Mesothelial cell of epicardium (in vitro differentiated cells): ENCODE measurements around the gene RFXAP. TPM values are rescaled to one million over a fixed set of nuclear protein-coding genes. Genes with fewer than 3 reads are reported as not detected.

Source experiments
- DNase-seq, 2 experiments: peaks; one replicate each; pipeline ENCODE4 v3.0.0; 2021; ENCODE audit warnings: low spot score in 2 of 2; ENCODE audit not compliant: unreplicated experiment in 2 of 2
- H3K27ac Mint-ChIP-seq: 2 replicates; pipeline ENCODE4 v1.8.0; 2021; ENCODE audit warnings: mixed read lengths
- H3K27me3 Mint-ChIP-seq: 2 replicates; pipeline ENCODE4 v1.8.0; 2021; ENCODE audit warnings: low read depth, mixed read lengths
- H3K36me3 Mint-ChIP-seq: 2 replicates; pipeline ENCODE4 v1.8.0; 2021; ENCODE audit warnings: mixed read lengths
- H3K4me1 Mint-ChIP-seq: 2 replicates; pipeline ENCODE4 v1.8.0; 2021; ENCODE audit warnings: mixed read lengths
- H3K4me3 Mint-ChIP-seq: 2 replicates; pipeline ENCODE4 v1.8.0; 2021; ENCODE audit warnings: mild to moderate bottlenecking, moderate library complexity, mixed read lengths
- H3K9me3 Mint-ChIP-seq: 2 replicates; pipeline ENCODE4 v1.8.0; 2021; ENCODE audit warnings: mixed read lengths
- total RNA-seq: library from RNA; stranded (reverse); gene quantifications from 3 replicates; pipeline ENCODE4 v1.2.1, GENCODE V29; 2021
- TF ChIP-seq, protein P1 (sequence below): fragments of 200-600 bp; sonication (generic); IDR thresholded peaks from one replicate; pipeline ENCODE4 v1.5.0; 2021; ENCODE audit warnings: antibody characterized with exemption; ENCODE audit not compliant: unreplicated experiment

The RFXAP gene
- total RNA-seq, 1 donor from 2014 or later, result 14.0 TPM

DNA sequence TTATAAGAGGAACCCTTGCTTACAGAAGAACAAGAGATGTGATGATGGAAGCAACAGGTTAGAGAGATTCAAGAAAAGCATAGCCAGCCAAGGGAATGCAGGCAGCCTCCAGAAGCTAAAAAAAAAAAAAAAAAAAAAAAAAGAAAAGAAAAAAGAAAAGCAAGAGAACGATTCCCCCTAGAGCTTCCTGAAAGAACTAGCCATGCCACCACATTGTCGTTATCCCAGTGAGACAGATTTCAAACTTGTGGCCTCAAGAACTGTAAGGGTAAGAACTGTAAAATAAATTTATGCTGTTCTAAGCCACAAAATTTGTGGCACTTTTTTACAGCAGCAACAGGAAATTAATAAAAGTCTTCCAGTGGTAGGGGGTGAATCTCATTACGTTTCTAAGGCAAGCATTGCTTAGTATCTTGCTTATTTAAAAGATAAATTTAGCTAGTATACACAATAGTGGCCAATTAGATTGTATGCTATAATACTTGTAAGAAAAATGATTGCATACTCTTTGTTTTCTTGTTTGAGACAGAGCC lies 21.8 kb downstream of the RFXAP start:
- no peak overlapping the region for H3K4me3 Mint-ChIP-seq
- no peak overlapping the region for H3K27ac Mint-ChIP-seq
- peaks cover 1% of the 10 kb centered on the region for H3K4me1 Mint-ChIP-seq
- DNase-seq, result no peak
- no peaks in the 10 kb centered on the region for H3K9me3 Mint-ChIP-seq
- H3K36me3 Mint-ChIP-seq, result peaks cover 9% of the 10 kb centered on the region
- H3K27me3 Mint-ChIP-seq, result no peaks in the 10 kb centered on the region
- TF ChIP-seq, protein P1, sequence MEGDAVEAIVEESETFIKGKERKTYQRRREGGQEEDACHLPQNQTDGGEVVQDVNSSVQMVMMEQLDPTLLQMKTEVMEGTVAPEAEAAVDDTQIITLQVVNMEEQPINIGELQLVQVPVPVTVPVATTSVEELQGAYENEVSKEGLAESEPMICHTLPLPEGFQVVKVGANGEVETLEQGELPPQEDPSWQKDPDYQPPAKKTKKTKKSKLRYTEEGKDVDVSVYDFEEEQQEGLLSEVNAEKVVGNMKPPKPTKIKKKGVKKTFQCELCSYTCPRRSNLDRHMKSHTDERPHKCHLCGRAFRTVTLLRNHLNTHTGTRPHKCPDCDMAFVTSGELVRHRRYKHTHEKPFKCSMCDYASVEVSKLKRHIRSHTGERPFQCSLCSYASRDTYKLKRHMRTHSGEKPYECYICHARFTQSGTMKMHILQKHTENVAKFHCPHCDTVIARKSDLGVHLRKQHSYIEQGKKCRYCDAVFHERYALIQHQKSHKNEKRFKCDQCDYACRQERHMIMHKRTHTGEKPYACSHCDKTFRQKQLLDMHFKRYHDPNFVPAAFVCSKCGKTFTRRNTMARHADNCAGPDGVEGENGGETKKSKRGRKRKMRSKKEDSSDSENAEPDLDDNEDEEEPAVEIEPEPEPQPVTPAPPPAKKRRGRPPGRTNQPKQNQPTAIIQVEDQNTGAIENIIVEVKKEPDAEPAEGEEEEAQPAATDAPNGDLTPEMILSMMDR, result no peak

DNA sequence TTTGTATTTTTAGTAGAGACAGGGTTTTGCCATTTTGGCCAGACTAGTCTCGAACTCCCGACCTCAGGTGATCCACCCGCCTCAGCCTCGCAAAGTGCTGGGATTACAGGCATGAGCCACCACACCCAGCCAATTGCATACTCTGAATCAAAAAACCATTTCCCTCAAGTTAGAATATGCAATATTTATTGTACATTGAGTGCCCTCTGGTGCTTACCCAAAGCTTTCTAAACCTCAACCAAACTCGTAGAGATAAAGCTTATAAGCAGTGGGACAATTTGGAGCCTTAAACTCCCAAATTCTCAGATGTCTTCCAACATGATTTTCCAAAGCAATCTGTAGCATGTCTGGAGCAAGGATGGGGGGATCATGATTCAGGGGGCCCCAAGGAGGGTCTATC lies 22.4 kb downstream of the RFXAP start:
- peaks cover 9% of the 10 kb centered on the region for H3K36me3 Mint-ChIP-seq
- no peak overlapping the region for H3K4me3 Mint-ChIP-seq
- H3K27me3 Mint-ChIP-seq, result no peaks in the 10 kb centered on the region
- no peaks in the 10 kb centered on the region for H3K9me3 Mint-ChIP-seq
- peaks cover 1% of the 10 kb centered on the region for H3K4me1 Mint-ChIP-seq
- no peak overlapping the region for H3K27ac Mint-ChIP-seq
- DNase-seq, result no peak
- TF ChIP-seq, protein P1, result no peak

DNA sequence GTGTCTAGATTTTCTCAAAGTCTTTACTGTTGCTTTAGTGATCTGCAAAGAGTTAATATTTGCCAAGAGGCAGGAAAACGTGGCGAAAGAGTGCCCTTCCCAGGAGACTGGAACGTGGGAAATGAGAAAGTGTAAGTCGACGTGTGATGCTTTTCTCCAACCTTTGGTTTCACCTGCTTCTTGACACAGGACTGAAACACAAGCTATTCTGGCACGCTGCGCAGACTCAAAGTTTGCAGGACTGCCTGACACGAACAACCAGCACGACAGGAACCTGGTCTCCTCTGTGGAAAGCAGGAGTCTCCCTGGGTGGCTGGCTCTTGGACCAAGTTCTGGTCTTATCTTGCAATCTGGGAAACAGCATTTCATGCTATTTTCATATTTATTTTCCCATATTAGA lies 28.6 kb downstream of the RFXAP start:
- Mint-ChIP-seq H3K4me3 (no peak overlapping the region), H3K4me1 (no peaks in the 10 kb centered on the region), H3K27ac (no peak overlapping the region), H3K36me3 (peaks cover 27% of the 10 kb centered on the region), H3K9me3 (no peaks in the 10 kb centered on the region), H3K27me3 (no peaks in the 10 kb centered on the region)
- no peak for DNase-seq
- TF ChIP-seq, protein P1, result no peak

DNA sequence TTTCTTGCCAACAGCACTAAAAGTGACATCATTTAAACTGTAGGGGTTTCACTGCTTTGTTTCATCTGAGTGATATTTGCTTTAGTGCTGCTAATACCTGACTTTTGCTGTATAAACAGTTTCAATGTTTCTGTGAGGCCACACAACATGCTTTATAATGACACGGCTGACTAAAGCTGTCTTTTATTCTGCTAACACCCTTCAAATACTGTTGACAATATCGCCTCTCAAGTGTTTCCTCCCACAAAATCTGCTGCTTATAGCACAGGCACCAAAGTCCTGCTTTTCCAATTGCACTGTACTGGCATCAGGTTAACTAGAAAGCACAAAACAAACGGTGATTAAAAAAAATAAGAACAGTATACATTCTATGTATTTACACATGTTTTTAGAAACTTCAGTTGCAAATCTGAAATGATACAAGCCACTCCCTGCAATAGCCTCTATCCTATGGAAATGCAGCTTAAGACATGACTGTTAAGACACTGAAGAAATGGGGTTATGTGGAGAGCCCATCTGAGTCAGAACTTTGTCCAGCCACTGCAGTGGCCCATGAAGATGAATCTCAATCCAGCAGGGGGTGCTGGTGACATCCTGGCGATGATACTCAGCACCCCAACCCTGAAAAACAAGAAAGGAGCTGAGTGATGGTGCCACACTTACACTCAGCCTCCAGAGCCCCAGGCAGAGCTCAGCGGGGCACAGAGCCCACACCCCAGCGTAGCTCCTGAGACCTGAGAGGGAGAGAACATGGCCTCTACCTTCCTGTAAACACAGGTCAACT lies 29.4 kb downstream of the RFXAP start:
- Mint-ChIP-seq H3K27ac (no peak overlapping the region), H3K4me3 (no peak overlapping the region)
- DNase-seq, result no peak

DNA sequence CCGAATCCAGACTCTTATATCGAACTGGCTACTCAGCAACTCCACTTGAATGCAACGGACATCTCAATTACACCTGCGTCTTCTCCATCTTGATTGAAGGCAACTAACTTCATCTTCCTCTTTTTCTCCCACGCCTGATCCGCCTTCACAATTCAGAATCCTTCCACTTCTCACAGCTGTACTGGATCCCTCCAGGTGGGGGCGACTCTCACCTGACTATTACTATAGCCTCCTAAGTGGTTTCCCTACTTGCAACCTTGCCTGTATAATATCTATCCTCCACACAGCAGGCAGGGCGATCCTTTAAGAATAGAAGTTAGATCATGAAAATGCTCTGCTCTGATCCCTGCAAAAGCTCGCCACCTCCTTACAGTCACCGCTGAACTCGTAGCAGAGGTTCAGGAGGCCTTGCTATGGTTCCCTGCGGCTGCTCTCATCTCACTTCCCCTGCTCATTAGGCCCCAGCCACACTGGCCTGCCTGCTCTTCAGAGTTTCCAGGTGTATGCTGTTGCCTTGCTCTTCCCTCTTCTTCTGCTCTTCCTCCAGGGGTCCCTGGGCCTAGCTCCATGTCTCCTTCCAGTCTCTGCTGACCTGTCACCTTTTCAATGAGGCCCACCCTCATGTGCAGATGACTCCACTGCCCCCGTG lies 31.9 kb downstream of the RFXAP start:
- H3K4me1 Mint-ChIP-seq, result no peaks in the 10 kb centered on the region
- H3K4me3 Mint-ChIP-seq, result no peak overlapping the region
- peaks cover 29% of the 10 kb centered on the region for H3K36me3 Mint-ChIP-seq
- DNase-seq, result no peak
- H3K9me3 Mint-ChIP-seq, result no peaks in the 10 kb centered on the region
- TF ChIP-seq, protein P1, result peak; percentile 41
- H3K27me3 Mint-ChIP-seq, result no peaks in the 10 kb centered on the region
- no peak overlapping the region for H3K27ac Mint-ChIP-seq

More for the DNA sequence above, 29.4 kb downstream of the RFXAP start:
- no peaks in the 10 kb centered on the region for H3K4me1 Mint-ChIP-seq
- H3K27me3 Mint-ChIP-seq, result no peaks in the 10 kb centered on the region
- H3K9me3 Mint-ChIP-seq, result no peaks in the 10 kb centered on the region
- TF ChIP-seq, protein P1, result no peak
- H3K36me3 Mint-ChIP-seq, result peaks cover 30% of the 10 kb centered on the region
